HEK293 (cell line): ENCODE measurements around the gene SNRPA1.

ENCODE experiments used
- CTCF ChIA-PET: fragments of 350-600 bp; formaldehyde crosslinking; extraction: SDS; loops from one replicate; lab custom pipeline; 2021; ENCODE audit warnings: antibody characterized with exemption; lab: Yijun Ruan, JAX
- POLR2A ChIA-PET: fragments of 300-600 bp; formaldehyde crosslinking; extraction: SDS; loops from one replicate; lab custom pipeline; 2020; ENCODE audit warnings: antibody characterized with exemption, inconsistent platforms; lab: Yijun Ruan, JAX
- H3K27ac ChIP-seq: fragments of 200-500 bp; sonication (Bioruptor generic); 2 replicates; pipeline ENCODE4 v1.5.1; 2014; ENCODE audit warnings: low read depth, low read length, control low read depth, inconsistent platforms; ENCODE audit errors: extremely low read depth
- H3K36me3 ChIP-seq, 2 experiments: fragments of 200-500 bp in 1 of 2; sonication (Bioruptor generic) in 1 of 2; 1 replicate in 1 of 2; 2 replicates in 1 of 2; pipeline ENCODE4 v1.5.1; 2014 to 2017; ENCODE audit warnings: inconsistent platforms in 2 of 2, low read length in 2 of 2; ENCODE audit not compliant: control insufficient read depth in 2 of 2, insufficient read depth in 1 of 2
- H3K4me1 ChIP-seq: fragments of 200-500 bp; sonication (Bioruptor generic); 2 replicates; pipeline ENCODE4 v1.5.1; 2014; ENCODE audit warnings: mild to moderate bottlenecking, low read length, inconsistent platforms; ENCODE audit not compliant: control insufficient read depth, insufficient read depth
- H3K4me3 ChIP-seq: 2 replicates; pipeline ENCODE4 v1.5.1; 2011; ENCODE audit warnings: low read depth, mild to moderate bottlenecking, control low read depth, low read length, moderate library complexity
- H3K9me3 ChIP-seq: fragments of 200-500 bp; sonication (Bioruptor generic); 2 replicates; pipeline ENCODE4 v1.5.1; 2014; ENCODE audit warnings: low read depth, low read length, inconsistent platforms; ENCODE audit not compliant: control insufficient read depth, insufficient read depth
- EGR2 ChIP-seq: fragments of 450-650 bp; formaldehyde crosslinking; IDR thresholded peaks from 2 replicates; pipeline ENCODE4 v1.5.1; 2016; ENCODE audit warnings: low read depth, missing biosample characterization, missing genetic modification characterization
- GLIS2 ChIP-seq: fragments of 450-650 bp; formaldehyde crosslinking; IDR thresholded peaks from 2 replicates; pipeline ENCODE4 v1.5.1; 2016; ENCODE audit warnings: missing biosample characterization, missing genetic modification characterization
- KLF10 ChIP-seq: fragments of 450-650 bp; IDR thresholded peaks from 2 replicates; pipeline ENCODE4 v1.5.1; 2018; ENCODE audit warnings: missing biosample characterization, mild to moderate bottlenecking, missing genetic modification characterization
- MZF1 ChIP-seq: fragments of 450-650 bp; formaldehyde crosslinking; IDR thresholded peaks from 2 replicates; pipeline ENCODE4 v1.5.1; 2017; ENCODE audit warnings: missing biosample characterization, missing genetic modification characterization, borderline replicate concordance
- PRDM10 ChIP-seq: fragments of 450-650 bp; formaldehyde crosslinking; IDR thresholded peaks from 2 replicates; pipeline ENCODE4 v1.5.1; 2016; ENCODE audit warnings: missing biosample characterization, missing genetic modification characterization
- SP3 ChIP-seq: fragments of 450-650 bp; formaldehyde crosslinking; IDR thresholded peaks from 2 replicates; pipeline ENCODE4 v1.5.1; 2016; ENCODE audit warnings: missing biosample characterization, missing genetic modification characterization
- ZBTB1 ChIP-seq: fragments of 450-650 bp; formaldehyde crosslinking; IDR thresholded peaks from 2 replicates; pipeline ENCODE4 v1.5.1; 2016; ENCODE audit warnings: missing biosample characterization, missing genetic modification characterization
- ZNF174 ChIP-seq: fragments of 450-650 bp; formaldehyde crosslinking; IDR thresholded peaks from 2 replicates; pipeline ENCODE4 v1.5.0; 2017; ENCODE audit warnings: missing biosample characterization, mild to moderate bottlenecking, missing genetic modification characterization
- ZNF341 ChIP-seq: fragments of 450-650 bp; formaldehyde crosslinking; IDR thresholded peaks from 2 replicates; pipeline ENCODE4; 2016; ENCODE audit warnings: low read depth, missing biosample characterization, missing genetic modification characterization
- ZNF416 ChIP-seq: fragments of 450-650 bp; formaldehyde crosslinking; IDR thresholded peaks from 2 replicates; pipeline ENCODE4 v1.5.1; 2016; ENCODE audit warnings: missing biosample characterization, missing genetic modification characterization
- ZNF423 ChIP-seq: fragments of 450-650 bp; formaldehyde crosslinking; IDR thresholded peaks from 2 replicates; pipeline ENCODE4 v1.5.1; 2016; ENCODE audit warnings: missing biosample characterization, missing genetic modification characterization
- ZNF544 ChIP-seq: fragments of 450-650 bp; formaldehyde crosslinking; IDR thresholded peaks from 2 replicates; pipeline ENCODE4 v1.5.0; 2017; ENCODE audit warnings: missing biosample characterization, missing genetic modification characterization
- ZNF560 ChIP-seq: fragments of 450-650 bp; formaldehyde crosslinking; IDR thresholded peaks from 2 replicates; pipeline ENCODE4 v1.5.1; 2017; ENCODE audit warnings: missing biosample characterization, missing genetic modification characterization, borderline replicate concordance
- ZNF600 ChIP-seq: fragments of 450-650 bp; formaldehyde crosslinking; IDR thresholded peaks from 2 replicates; pipeline ENCODE4 v1.5.1; 2016; ENCODE audit warnings: missing biosample characterization, missing genetic modification characterization
- ZNF621 ChIP-seq: fragments of 450-650 bp; formaldehyde crosslinking; IDR thresholded peaks from 2 replicates; pipeline ENCODE4 v1.5.1; 2017; ENCODE audit warnings: missing biosample characterization, missing genetic modification characterization
- ZSCAN30 ChIP-seq: fragments of 450-650 bp; IDR thresholded peaks from 2 replicates; pipeline ENCODE4 v1.5.1; 2018; ENCODE audit warnings: missing biosample characterization, mild to moderate bottlenecking, missing genetic modification characterization, moderate library complexity
- TF ChIP-seq, protein P1 (sequence below): fragments of 450-650 bp; formaldehyde crosslinking; IDR thresholded peaks from 2 replicates; pipeline ENCODE4 v1.5.1; 2016; ENCODE audit warnings: missing biosample characterization, missing genetic modification characterization
- TF ChIP-seq, protein P2 (sequence below): fragments of 450-650 bp; formaldehyde crosslinking; IDR thresholded peaks from 2 replicates; pipeline ENCODE4 v1.5.1; 2016; ENCODE audit warnings: missing biosample characterization, missing genetic modification characterization
- TF ChIP-seq, protein P3 (sequence below): IDR thresholded peaks from 2 replicates; pipeline ENCODE4 v1.6.1; 2011; ENCODE audit warnings: mild to moderate bottlenecking, low read depth, low read length, borderline replicate concordance
- TF ChIP-seq, protein P4 (sequence below): fragments of 450-650 bp; formaldehyde crosslinking; IDR thresholded peaks from 2 replicates; pipeline ENCODE4 v1.5.1; 2016; ENCODE audit warnings: missing biosample characterization, missing genetic modification characterization

SNRPA1 gene

DNA sequence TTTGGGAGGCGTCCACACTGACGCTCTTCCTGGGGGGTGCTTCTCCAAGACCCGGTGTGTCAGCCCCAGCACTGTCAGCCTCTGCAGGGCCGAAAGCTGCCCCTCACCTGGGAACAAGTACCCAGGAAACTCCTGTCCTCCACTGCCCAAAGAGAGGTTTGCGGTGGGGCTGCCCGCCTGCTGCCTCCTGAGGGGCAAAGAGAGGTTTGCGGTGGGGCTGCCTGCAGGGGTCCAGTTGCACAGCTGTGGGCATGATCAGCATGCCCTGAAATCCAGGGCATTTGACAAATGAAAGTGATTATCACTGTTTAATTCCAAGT is 15.1 kb upstream of the SNRPA1 start:
- POLR2A ChIA-PET: no interaction called here
- TF ChIP-seq ZSCAN30: no peak
- no peak for TF ChIP-seq SP3 (tag by site-specific recombination)
- no peak for TF ChIP-seq ZNF621 (tag by site-specific recombination)
- TF ChIP-seq ZNF341 (tag by site-specific recombination): no peak
- TF ChIP-seq MZF1 (tag by site-specific recombination): no peak
- TF ChIP-seq GLIS2 (tag by site-specific recombination): no peak
- no peak for TF ChIP-seq ZNF544 (tag by site-specific recombination)
- TF ChIP-seq ZBTB1: no peak
- TF ChIP-seq ZNF600 (tag by site-specific recombination): no peak
- TF ChIP-seq, protein P1, sequence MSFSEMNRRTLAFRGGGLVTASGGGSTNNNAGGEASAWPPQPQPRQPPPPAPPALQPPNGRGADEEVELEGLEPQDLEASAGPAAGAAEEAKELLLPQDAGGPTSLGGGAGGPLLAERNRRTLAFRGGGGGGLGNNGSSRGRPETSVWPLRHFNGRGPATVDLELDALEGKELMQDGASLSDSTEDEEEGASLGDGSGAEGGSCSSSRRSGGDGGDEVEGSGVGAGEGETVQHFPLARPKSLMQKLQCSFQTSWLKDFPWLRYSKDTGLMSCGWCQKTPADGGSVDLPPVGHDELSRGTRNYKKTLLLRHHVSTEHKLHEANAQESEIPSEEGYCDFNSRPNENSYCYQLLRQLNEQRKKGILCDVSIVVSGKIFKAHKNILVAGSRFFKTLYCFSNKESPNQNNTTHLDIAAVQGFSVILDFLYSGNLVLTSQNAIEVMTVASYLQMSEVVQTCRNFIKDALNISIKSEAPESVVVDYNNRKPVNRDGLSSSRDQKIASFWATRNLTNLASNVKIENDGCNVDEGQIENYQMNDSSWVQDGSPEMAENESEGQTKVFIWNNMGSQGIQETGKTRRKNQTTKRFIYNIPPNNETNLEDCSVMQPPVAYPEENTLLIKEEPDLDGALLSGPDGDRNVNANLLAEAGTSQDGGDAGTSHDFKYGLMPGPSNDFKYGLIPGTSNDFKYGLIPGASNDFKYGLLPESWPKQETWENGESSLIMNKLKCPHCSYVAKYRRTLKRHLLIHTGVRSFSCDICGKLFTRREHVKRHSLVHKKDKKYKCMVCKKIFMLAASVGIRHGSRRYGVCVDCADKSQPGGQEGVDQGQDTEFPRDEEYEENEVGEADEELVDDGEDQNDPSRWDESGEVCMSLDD: no peak
- no peak for TF ChIP-seq EGR2 (tag by site-specific recombination)
- TF ChIP-seq PRDM10 (tag by site-specific recombination): no peak
- no peak for TF ChIP-seq KLF10 (tag by site-specific recombination)
- no peak for TF ChIP-seq ZNF423
- TF ChIP-seq ZNF560: no peak
- TF ChIP-seq ZNF416 (tag by site-specific recombination): no peak
- TF ChIP-seq, protein P2, sequence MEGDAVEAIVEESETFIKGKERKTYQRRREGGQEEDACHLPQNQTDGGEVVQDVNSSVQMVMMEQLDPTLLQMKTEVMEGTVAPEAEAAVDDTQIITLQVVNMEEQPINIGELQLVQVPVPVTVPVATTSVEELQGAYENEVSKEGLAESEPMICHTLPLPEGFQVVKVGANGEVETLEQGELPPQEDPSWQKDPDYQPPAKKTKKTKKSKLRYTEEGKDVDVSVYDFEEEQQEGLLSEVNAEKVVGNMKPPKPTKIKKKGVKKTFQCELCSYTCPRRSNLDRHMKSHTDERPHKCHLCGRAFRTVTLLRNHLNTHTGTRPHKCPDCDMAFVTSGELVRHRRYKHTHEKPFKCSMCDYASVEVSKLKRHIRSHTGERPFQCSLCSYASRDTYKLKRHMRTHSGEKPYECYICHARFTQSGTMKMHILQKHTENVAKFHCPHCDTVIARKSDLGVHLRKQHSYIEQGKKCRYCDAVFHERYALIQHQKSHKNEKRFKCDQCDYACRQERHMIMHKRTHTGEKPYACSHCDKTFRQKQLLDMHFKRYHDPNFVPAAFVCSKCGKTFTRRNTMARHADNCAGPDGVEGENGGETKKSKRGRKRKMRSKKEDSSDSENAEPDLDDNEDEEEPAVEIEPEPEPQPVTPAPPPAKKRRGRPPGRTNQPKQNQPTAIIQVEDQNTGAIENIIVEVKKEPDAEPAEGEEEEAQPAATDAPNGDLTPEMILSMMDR (tag by site-specific recombination): no peak
- TF ChIP-seq ZNF174 (tag by site-specific recombination): no peak
- TF ChIP-seq, protein P3, sequence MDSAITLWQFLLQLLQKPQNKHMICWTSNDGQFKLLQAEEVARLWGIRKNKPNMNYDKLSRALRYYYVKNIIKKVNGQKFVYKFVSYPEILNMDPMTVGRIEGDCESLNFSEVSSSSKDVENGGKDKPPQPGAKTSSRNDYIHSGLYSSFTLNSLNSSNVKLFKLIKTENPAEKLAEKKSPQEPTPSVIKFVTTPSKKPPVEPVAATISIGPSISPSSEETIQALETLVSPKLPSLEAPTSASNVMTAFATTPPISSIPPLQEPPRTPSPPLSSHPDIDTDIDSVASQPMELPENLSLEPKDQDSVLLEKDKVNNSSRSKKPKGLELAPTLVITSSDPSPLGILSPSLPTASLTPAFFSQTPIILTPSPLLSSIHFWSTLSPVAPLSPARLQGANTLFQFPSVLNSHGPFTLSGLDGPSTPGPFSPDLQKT: no peak
- TF ChIP-seq, protein P4, sequence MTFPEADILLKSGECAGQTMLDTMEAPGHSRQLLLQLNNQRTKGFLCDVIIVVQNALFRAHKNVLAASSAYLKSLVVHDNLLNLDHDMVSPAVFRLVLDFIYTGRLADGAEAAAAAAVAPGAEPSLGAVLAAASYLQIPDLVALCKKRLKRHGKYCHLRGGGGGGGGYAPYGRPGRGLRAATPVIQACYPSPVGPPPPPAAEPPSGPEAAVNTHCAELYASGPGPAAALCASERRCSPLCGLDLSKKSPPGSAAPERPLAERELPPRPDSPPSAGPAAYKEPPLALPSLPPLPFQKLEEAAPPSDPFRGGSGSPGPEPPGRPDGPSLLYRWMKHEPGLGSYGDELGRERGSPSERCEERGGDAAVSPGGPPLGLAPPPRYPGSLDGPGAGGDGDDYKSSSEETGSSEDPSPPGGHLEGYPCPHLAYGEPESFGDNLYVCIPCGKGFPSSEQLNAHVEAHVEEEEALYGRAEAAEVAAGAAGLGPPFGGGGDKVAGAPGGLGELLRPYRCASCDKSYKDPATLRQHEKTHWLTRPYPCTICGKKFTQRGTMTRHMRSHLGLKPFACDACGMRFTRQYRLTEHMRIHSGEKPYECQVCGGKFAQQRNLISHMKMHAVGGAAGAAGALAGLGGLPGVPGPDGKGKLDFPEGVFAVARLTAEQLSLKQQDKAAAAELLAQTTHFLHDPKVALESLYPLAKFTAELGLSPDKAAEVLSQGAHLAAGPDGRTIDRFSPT (tag by site-specific recombination): no peak
- TF ChIP-seq, all 188 proteins: peak for 0
- H3K9me3 ChIP-seq: no peaks in the 10 kb centered on the region
- CTCF ChIA-PET: interaction anchor here (0.5 to 0.6 kb wide), 2 partner anchors 10 to 36 kb away, joined by 3 read pairs; no protein-coding TSS in a partner anchor
- no peaks in the 10 kb centered on the region for H3K4me1 ChIP-seq
- no peak overlapping the region for H3K27ac ChIP-seq
- H3K4me3 ChIP-seq: no peak overlapping the region
- peaks cover 3 to 23% of the 10 kb centered on the region in 2 experiments; a peak in 2 of 3 replicates for H3K36me3 ChIP-seq
